HG03025 (cell line): ENCODE results near the gene MFNG.

Source experiments
- ATAC-seq: cut with Tn5 transposase; IDR thresholded peaks from one replicate; pipeline ENCODE4 v1.9.1; 2021; ENCODE audit warnings: mild to moderate bottlenecking, moderate library complexity; ENCODE audit not compliant: unreplicated experiment, low FRiP score

MFNG gene

GRCh38 chr22:37427711-37428635 is 58.2 kb downstream of the MFNG start:
- no peak for ATAC-seq

- ATAC-seq: no peak
Measured at GRCh38 chr22:37427135-37427710, 59.0 kb downstream of the MFNG start, which contains the start of gene ELFN2. TSS of gene ELFN2 (minus strand) at chr22:37427479. CDS start at chr22:37375534, 51,945 bp downstream.

GRCh38 chr22:37426706-37427134 is 59.5 kb downstream of the MFNG start:
- no peak for ATAC-seq

GRCh38 chr22:37425800-37426705 is 60.1 kb downstream of the MFNG start:
- no peak for ATAC-seq

GRCh38 chr22:37425369-37425768 is 60.8 kb downstream of the MFNG start:
- no peak for ATAC-seq

GRCh38 chr22:37423283-37423682 is 62.9 kb downstream of the MFNG start:
- no peak for ATAC-seq

GRCh38 chr22:37421468-37421877 is 64.7 kb downstream of the MFNG start:
- ATAC-seq: no peak

GRCh38 chr22:37420686-37421467 is 65.3 kb downstream of the MFNG start:
- ATAC-seq: no peak

- ATAC-seq: no peak
Measured at GRCh38 chr22:37419969-37420685, 66.1 kb downstream of the MFNG start.

GRCh38 chr22:37419370-37419968 is 66.7 kb downstream of the MFNG start:
- ATAC-seq: no peak
